Neutrophil (primary cell): ENCODE data around the gene VPREB1.
"Not testable (repeated sequence)": the region's sequence is repeated elsewhere in the genome, so short reads cannot be mapped to it uniquely, and the experiment has no call there.

Experiments
- H3K27ac ChIP-seq: fragments of 200-600 bp; sonication (generic); 2 replicates; pipeline ENCODE4 v1.5.1; 2016; ENCODE audit warnings: mild to moderate bottlenecking, moderate library complexity
- H3K27me3 ChIP-seq: fragments of 200-600 bp; sonication (generic); 2 replicates; pipeline ENCODE4 v1.6.0; 2016; ENCODE audit warnings: mild to moderate bottlenecking
- H3K36me3 ChIP-seq: fragments of 200-600 bp; sonication (generic); 2 replicates; pipeline ENCODE4 v1.5.1; 2017
- H3K4me1 ChIP-seq, 2 experiments: fragments of 200-600 bp in 1 of 2; sonication (generic) in 1 of 2; 1 replicate in 1 of 2; 2 replicates in 1 of 2; pipeline versions ENCODE4 v1.5.1 to v1.6.1; 2013 to 2016; ENCODE audit warnings: low read depth in 1 of 2, low read length in 1 of 2, mild to moderate bottlenecking in 1 of 2, moderate library complexity in 1 of 2; ENCODE audit not compliant: control insufficient read depth in 1 of 2, insufficient read depth in 1 of 2
- H3K4me3 ChIP-seq, 2 experiments: fragments of 200-600 bp in 1 of 2; sonication (generic) in 1 of 2; 1 replicate in 1 of 2; 2 replicates in 1 of 2; pipeline ENCODE4 v1.5.1; 2013 to 2016; ENCODE audit warnings: low read depth in 1 of 2, low read length in 1 of 2, mild to moderate bottlenecking in 1 of 2, moderate library complexity in 1 of 2
- H3K9me3 ChIP-seq: fragments of 200-600 bp; sonication (generic); 2 replicates; pipeline ENCODE4 v1.5.1; 2016
- TF ChIP-seq, protein P1 (sequence below): fragments of 200-600 bp; sonication (generic); IDR thresholded peaks from 2 replicates; pipeline ENCODE4 v1.5.1; 2016; ENCODE audit warnings: antibody characterized with exemption

Gene VPREB1

DNA sequence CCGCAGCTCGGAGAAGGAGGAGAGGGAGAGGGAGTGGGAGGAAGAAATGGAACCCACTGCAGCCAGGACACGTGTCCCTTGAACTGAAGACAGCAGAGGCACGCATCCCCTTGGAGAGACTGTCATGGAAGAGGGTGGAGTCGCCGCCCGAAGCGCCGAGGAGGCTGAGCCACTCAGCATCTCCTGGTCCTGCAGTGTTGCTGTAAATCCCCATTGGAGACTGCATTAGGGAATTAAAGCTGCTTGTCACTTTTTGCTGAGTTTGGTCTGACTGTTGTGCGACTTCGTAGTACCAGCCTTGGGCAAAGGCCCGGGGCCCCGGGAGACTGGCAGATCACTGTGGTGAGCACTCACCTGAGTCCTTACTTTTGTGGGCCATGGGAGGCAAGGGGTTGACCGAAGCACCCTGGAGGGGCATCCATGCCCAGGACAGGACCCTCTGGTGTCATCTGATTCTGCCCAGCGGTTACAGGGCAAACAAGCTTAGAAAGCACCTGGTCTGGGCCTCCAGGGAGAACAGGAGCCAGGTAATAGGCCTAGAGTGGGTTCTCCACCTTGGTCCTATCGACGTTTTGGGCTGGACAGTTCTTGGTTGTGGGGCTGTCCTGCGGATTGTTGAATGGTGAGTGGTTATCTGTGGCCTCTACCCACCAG lies 797 bp downstream of the VPREB1 start:
- Histone ChIP-seq H3K27me3 (no peaks in the 10 kb centered on the region), H3K4me3 (no peak overlapping the region)

DNA sequence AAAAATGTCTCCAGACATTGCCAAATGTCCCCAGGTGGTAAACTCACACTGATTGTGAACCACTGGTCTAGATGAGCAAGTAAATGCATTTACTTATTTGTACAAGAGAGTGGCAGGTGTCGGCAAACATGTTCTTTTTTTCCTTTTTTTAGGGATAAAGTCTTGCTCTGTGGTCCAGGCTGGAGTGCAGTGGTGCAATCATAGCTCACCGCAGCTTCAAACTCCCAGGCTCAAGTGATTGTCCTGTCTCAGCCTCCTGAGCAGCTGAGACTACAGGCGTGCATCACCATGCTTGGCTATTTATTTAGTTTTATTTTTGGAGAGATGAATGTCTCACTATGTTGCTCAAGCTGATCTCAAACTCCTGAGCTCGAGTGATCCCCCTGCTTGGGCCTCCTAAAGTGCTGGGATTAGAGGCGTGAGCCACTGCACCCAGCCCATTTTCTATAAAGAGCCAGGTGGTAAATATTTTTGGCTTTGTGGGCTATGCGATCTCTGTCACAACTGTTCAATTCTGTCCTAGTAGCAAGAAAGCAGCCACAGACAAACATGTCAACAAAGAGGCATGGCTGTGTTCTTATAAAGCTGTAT lies 1.4 kb downstream of the VPREB1 start:
- TF ChIP-seq, protein P1, sequence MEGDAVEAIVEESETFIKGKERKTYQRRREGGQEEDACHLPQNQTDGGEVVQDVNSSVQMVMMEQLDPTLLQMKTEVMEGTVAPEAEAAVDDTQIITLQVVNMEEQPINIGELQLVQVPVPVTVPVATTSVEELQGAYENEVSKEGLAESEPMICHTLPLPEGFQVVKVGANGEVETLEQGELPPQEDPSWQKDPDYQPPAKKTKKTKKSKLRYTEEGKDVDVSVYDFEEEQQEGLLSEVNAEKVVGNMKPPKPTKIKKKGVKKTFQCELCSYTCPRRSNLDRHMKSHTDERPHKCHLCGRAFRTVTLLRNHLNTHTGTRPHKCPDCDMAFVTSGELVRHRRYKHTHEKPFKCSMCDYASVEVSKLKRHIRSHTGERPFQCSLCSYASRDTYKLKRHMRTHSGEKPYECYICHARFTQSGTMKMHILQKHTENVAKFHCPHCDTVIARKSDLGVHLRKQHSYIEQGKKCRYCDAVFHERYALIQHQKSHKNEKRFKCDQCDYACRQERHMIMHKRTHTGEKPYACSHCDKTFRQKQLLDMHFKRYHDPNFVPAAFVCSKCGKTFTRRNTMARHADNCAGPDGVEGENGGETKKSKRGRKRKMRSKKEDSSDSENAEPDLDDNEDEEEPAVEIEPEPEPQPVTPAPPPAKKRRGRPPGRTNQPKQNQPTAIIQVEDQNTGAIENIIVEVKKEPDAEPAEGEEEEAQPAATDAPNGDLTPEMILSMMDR: no peak
- no peaks in the 10 kb centered on the region for H3K36me3 ChIP-seq
- peaks cover 0 to 6% of the 10 kb centered on the region in 2 experiments for H3K4me1 ChIP-seq
- H3K27me3 ChIP-seq: no peaks in the 10 kb centered on the region
- H3K9me3 ChIP-seq: no peaks in the 10 kb centered on the region
- H3K27ac ChIP-seq: no peak overlapping the region
- no peak overlapping the region for H3K4me3 ChIP-seq

More for the DNA sequence above, 797 bp downstream of the VPREB1 start:
- TF ChIP-seq, protein P1: no peak
- no peaks in the 10 kb centered on the region for H3K9me3 ChIP-seq
- H3K4me1 ChIP-seq: peaks cover 0 to 6% of the 10 kb centered on the region in 2 experiments
- no peaks in the 10 kb centered on the region for H3K36me3 ChIP-seq
- no peak overlapping the region for H3K27ac ChIP-seq

GRCh38 chr22:22246706-22247105 lies 2.1 kb downstream of the VPREB1 start:
- Histone ChIP-seq H3K4me3 (no peak overlapping the region), H3K27me3 (no peaks in the 10 kb centered on the region), H3K36me3 (no peaks in the 10 kb centered on the region), H3K4me1 (peaks cover 0 to 6% of the 10 kb centered on the region in 2 experiments), H3K9me3 (no peaks in the 10 kb centered on the region), H3K27ac (no peak overlapping the region)
- TF ChIP-seq, protein P1: no peak

DNA sequence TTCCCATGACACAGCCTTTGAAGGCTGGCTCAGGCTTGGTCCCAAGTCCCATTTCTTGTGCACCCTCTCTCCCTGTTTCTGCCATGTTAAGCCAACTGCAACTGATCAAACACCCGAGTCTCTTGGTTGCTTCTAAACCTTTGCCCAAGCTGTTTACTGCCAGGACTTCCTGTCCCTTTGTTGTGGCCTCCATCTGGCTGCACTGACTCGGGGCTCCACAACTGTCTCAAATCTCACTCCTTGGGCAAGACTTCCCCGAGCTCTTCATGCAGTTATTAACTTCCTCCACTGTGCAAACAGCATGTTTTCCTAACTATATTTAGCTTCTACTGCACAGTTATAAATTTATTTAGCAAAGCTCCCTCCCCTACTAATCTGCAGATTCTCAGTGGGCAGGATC lies 4.3 kb downstream of the VPREB1 start:
- no peak overlapping the region for H3K4me3 ChIP-seq
- H3K4me1 ChIP-seq: peaks cover 0 to 6% of the 10 kb centered on the region in 2 experiments
- H3K27me3 ChIP-seq: no peaks in the 10 kb centered on the region
- TF ChIP-seq, protein P1: no peak
- H3K27ac ChIP-seq: no peak overlapping the region
- H3K9me3 ChIP-seq: no peaks in the 10 kb centered on the region
- no peaks in the 10 kb centered on the region for H3K36me3 ChIP-seq

DNA sequence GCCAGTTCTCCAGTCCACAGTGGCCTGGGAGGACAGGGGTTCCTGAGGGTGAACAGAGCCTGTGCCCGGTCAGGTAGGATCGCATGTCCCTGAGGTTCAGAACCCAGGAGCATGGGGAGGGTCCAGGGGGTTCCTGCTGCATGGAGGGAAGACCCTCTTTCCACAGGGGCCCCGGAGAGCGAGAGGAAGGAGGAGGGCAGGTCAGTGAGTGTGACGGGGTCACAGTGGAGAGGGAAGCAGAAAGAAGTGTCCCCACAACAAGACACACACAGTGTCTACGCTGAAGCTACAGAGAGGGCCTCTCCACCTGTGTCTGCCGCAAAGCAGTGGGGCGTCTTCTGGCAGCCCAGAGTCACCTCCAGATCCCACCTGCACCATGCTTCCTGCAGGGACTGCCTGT lies 6.1 kb downstream of the VPREB1 start:
- not testable (repeated sequence) for H3K27me3 ChIP-seq, H3K4me1 ChIP-seq, H3K27ac ChIP-seq, H3K4me3 ChIP-seq, H3K9me3 ChIP-seq, H3K36me3 ChIP-seq

- H3K27me3 ChIP-seq, H3K27ac ChIP-seq, H3K9me3 ChIP-seq, H3K36me3 ChIP-seq, H3K4me3 ChIP-seq, H3K4me1 ChIP-seq: not testable (repeated sequence)
Measured at GRCh38 chr22:22256133-22256532, 11.5 kb downstream of the VPREB1 start.

GRCh38 chr22:22258597-22259415 lies 14.2 kb downstream of the VPREB1 start:
- H3K9me3 ChIP-seq, H3K4me1 ChIP-seq, H3K27me3 ChIP-seq, H3K4me3 ChIP-seq, H3K36me3 ChIP-seq, H3K27ac ChIP-seq: not testable (repeated sequence)

DNA sequence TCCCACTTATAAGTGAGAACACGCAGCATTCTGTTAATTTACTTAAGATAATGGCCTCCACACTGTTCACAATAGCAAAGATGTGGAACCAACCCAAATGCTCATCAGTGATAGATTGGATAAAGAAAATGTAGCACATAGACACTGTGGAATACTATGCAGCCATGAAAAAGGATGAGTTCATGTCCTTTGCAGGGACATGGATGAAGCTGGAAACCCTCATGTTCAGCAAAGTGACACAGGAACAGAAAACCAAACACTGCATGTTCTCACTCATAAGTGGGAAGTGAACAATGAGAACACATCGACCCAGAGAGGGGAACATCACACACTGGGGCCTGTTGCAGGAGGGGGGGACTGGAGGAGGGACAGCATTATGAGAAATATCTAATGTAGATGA lies 15.6 kb downstream of the VPREB1 start:
- H3K27me3 ChIP-seq, H3K4me3 ChIP-seq, H3K4me1 ChIP-seq, H3K9me3 ChIP-seq, H3K36me3 ChIP-seq, H3K27ac ChIP-seq: not testable (repeated sequence)

DNA sequence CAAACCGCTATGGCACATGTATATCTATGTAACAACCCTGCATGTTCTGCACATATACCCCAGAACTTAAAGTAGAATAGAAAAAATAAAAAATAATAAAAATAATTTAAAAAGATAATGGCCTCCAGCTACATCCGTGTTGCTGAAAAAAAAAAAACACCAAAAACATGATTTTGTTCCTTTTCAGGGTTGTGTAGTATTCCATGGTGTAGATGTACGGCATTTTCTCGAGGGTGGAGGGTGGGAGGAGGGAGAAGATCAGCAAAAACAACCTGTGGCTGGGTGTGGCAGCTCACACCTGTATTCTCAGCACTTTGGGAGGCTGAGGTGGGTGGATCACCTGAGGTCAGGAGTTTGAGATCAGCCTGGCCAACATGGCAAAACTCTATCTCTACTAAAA lies 16.0 kb downstream of the VPREB1 start:
- not testable (repeated sequence) for H3K27ac ChIP-seq, H3K36me3 ChIP-seq, H3K4me1 ChIP-seq, H3K4me3 ChIP-seq, H3K27me3 ChIP-seq, H3K9me3 ChIP-seq
